Gastroesophageal sphincter (tissue), 4 donors: ENCODE results near the gene ADAM10. TPM values are rescaled to one million over a fixed set of nuclear protein-coding genes. Genes with fewer than 3 reads are reported as not detected.

Experiments used
- ATAC-seq: fragments of 150-250 bp; one replicate; pipeline ENCODE4 v1.9.1; 2016; ENCODE audit warnings: mild to moderate bottlenecking, moderate library complexity
- H3K27ac ChIP-seq, 4 donors: fragments of 200-600 bp; sonication (generic) in 3 of 4; 1 replicate in 3 of 4; 2 replicates in 1 of 4; pipeline ENCODE4 v1.5.1; 2016 to 2019
- H3K27me3 ChIP-seq: fragments of 200-600 bp; sonication (generic); one replicate; pipeline ENCODE4 v1.5.1; 2019
- H3K36me3 ChIP-seq, 2 donors: fragments of 200-600 bp; sonication (generic); one replicate each; pipeline ENCODE4 v1.5.1; 2019; ENCODE audit warnings: control low read depth in 1 of 2
- H3K4me1 ChIP-seq, 3 donors: fragments of 200-600 bp; sonication (generic); 1 replicate in 2 of 3; 2 replicates in 1 of 3; pipeline ENCODE4 v1.5.1; 2016 to 2019; ENCODE audit warnings: control low read depth in 2 of 3
- H3K4me3 ChIP-seq, 2 donors: fragments of 200-600 bp; sonication (generic); one replicate each; pipeline ENCODE4 v1.5.1; 2019; ENCODE audit warnings: mild to moderate bottlenecking in 1 of 2, moderate library complexity in 1 of 2
- H3K9me3 ChIP-seq, 3 donors: fragments of 200-600 bp; sonication (generic); one replicate each; pipeline ENCODE4 v1.5.1; 2017 to 2019; ENCODE audit warnings: control low read depth in 2 of 3
- CTCF ChIP-seq, 4 experiments: fragments of 200-600 bp in 2 of 4; fragments of 450-650 bp in 2 of 4; sonication (generic) in 1 of 4; IDR thresholded peaks; one replicate each; pipeline ENCODE4 v1.5.1; 2017 to 2019; ENCODE audit warnings: antibody characterized with exemption in 4 of 4, mild to moderate bottlenecking in 2 of 4, moderate library complexity in 2 of 4
- EP300 ChIP-seq: sonication (generic); formaldehyde crosslinking; IDR thresholded peaks from one replicate; pipeline ENCODE4 v1.6.1; 2017; ENCODE audit warnings: antibody characterized with exemption, mild to moderate bottlenecking
- POLR2A ChIP-seq, 2 donors: fragments of 450-650 bp; IDR thresholded peaks; one replicate each; pipeline ENCODE4 v1.6.1; 2017; ENCODE audit warnings: antibody characterized with exemption in 2 of 2, mild to moderate bottlenecking in 2 of 2, moderate library complexity in 1 of 2
- POLR2AphosphoS5 ChIP-seq: sonication (generic); formaldehyde crosslinking; IDR thresholded peaks from one replicate; pipeline ENCODE4 v1.6.1; 2017; ENCODE audit warnings: antibody characterized with exemption
- WGBS, 2 donors: methylation state at CpG; one replicate each; pipeline ENCODE4 v1.1.5; 2018; ENCODE audit warnings: low coverage in 1 of 2; 5-methylcytosine and 5-hydroxymethylcytosine counted together
- total RNA-seq, 4 donors: library from RNA; depleted of rRNA; stranded (reverse); fragments of >200 nt; gene quantifications; one replicate each; pipeline ENCODE4 v1.1.0, GENCODE V29; 2016

The ADAM10 gene
- total RNA-seq, 4 donors from 2014 or later = 59.5 to 69.1 (median 62.3) TPM

GRCh38 chr15:58583171-58583908 lies 166.2 kb downstream of the ADAM10 start:
- Histone ChIP-seq H3K27me3 (peaks cover 9% of the 10 kb centered on the region), H3K36me3 (no peaks in the 10 kb centered on the region), H3K4me1 (no peaks in the 10 kb centered on the region), H3K9me3 (peaks cover 0 to 7% (median 0%) of the 10 kb centered on the region in 3 donors), H3K27ac (no peak overlapping the region), H3K4me3 (no peak overlapping the region)
- ATAC-seq = no peak
- TF ChIP-seq POLR2AphosphoS5 (no peak), POLR2A (IDR thresholded peaks at IDR 0.05) (no peak), CTCF (IDR thresholded peaks at IDR 0.05) (no peak), EP300 (no peak)
- WGBS, 2 donors = 64 to 88% methylated on average over 2 to 3 of the region's 3 CpGs

GRCh38 chr15:58582160-58582559 lies 167.3 kb downstream of the ADAM10 start:
- H3K27me3 ChIP-seq = peaks cover 9% of the 10 kb centered on the region
- no peaks in the 10 kb centered on the region for H3K36me3 ChIP-seq
- H3K9me3 ChIP-seq = peaks cover 0 to 7% (median 0%) of the 10 kb centered on the region in 3 donors
- H3K4me1 ChIP-seq = no peaks in the 10 kb centered on the region
- ATAC-seq = no peak
- TF ChIP-seq EP300 (no peak), CTCF (IDR thresholded peaks at IDR 0.05) (no peak), POLR2AphosphoS5 (no peak), POLR2A (IDR thresholded peaks at IDR 0.05) (no peak)
- no peak overlapping the region for H3K4me3 ChIP-seq
- WGBS, 2 donors = 86 to 89% methylated on average over 3 of the region's 3 CpGs
- H3K27ac ChIP-seq = no peak overlapping the region

GRCh38 chr15:58576657-58577056 lies 172.8 kb downstream of the ADAM10 start:
- Histone ChIP-seq H3K4me1 (no peaks in the 10 kb centered on the region), H3K36me3 (no peaks in the 10 kb centered on the region), H3K27ac (no peak overlapping the region), H3K9me3 (no peaks in the 10 kb centered on the region), H3K27me3 (no peaks in the 10 kb centered on the region), H3K4me3 (no peak overlapping the region)
- no peak for ATAC-seq
- TF ChIP-seq POLR2A (IDR thresholded peaks at IDR 0.05) (no peak), CTCF (IDR thresholded peaks at IDR 0.05) (no peak), EP300 (no peak), POLR2AphosphoS5 (no peak)

- Histone ChIP-seq H3K27ac (no peak overlapping the region), H3K4me1 (no peaks in the 10 kb centered on the region), H3K36me3 (no peaks in the 10 kb centered on the region), H3K4me3 (no peak overlapping the region), H3K27me3 (no peaks in the 10 kb centered on the region), H3K9me3 (no peaks in the 10 kb centered on the region)
- ATAC-seq = no peak
- WGBS, 2 donors = 93 to 94% methylated on average over 6 to 10 of the region's 14 CpGs
- no peak for TF ChIP-seq EP300
- no peak for TF ChIP-seq POLR2A (IDR thresholded peaks at IDR 0.05)
- TF ChIP-seq CTCF (IDR thresholded peaks at IDR 0.05) = no peak
- no peak for TF ChIP-seq POLR2AphosphoS5
Measured at GRCh38 chr15:58575045-58575786, 174.3 kb downstream of the ADAM10 start.

GRCh38 chr15:58574631-58575030 lies 174.9 kb downstream of the ADAM10 start:
- H3K27me3 ChIP-seq = no peaks in the 10 kb centered on the region
- no peaks in the 10 kb centered on the region for H3K4me1 ChIP-seq
- no peak overlapping the region for H3K27ac ChIP-seq
- no peaks in the 10 kb centered on the region for H3K9me3 ChIP-seq
- no peaks in the 10 kb centered on the region for H3K36me3 ChIP-seq
- no peak for ATAC-seq
- 67 to 80% methylated on average over 1 to 4 of the region's 4 CpGs for WGBS, 2 donors
- no peak overlapping the region for H3K4me3 ChIP-seq
- TF ChIP-seq EP300 (no peak), POLR2AphosphoS5 (no peak), CTCF (IDR thresholded peaks at IDR 0.05) (no peak), POLR2A (IDR thresholded peaks at IDR 0.05) (no peak)
